Right atrium auricular region (tissue), 2 donors: ENCODE data around the gene SMARCA4. TPM values are rescaled to one million over a fixed set of nuclear protein-coding genes. Genes with fewer than 3 reads are reported as not detected.

ENCODE experiments used
- DNase-seq: peaks from one replicate; pipeline ENCODE4 v3.0.0-alpha.2; 2019; ENCODE audit warnings: low spot score
- H3K27ac ChIP-seq, 2 donors: fragments of 200-600 bp; sonication (generic); 1 replicate in 1 of 2; 2 replicates in 1 of 2; pipeline ENCODE4 v1.5.1; 2016 to 2019
- H3K27me3 ChIP-seq, 2 donors: fragments of 200-600 bp; sonication (generic); one replicate each; pipeline versions ENCODE4 v1.5.1 to v1.6.0; 2017 to 2019
- H3K36me3 ChIP-seq: fragments of 200-600 bp; sonication (generic); one replicate; pipeline ENCODE4 v1.5.1; 2016
- H3K4me1 ChIP-seq, 2 donors: fragments of 200-600 bp; sonication (generic); one replicate each; pipeline versions ENCODE4 v1.5.1 to v1.6.0; 2017 to 2019
- H3K4me3 ChIP-seq, 2 donors: fragments of 200-600 bp; sonication (generic); 1 replicate in 1 of 2; 2 replicates in 1 of 2; pipeline ENCODE4 v1.5.1; 2017 to 2019; ENCODE audit warnings: mild to moderate bottlenecking in 1 of 2, moderate library complexity in 1 of 2
- H3K9me3 ChIP-seq, 2 donors: fragments of 200-600 bp; sonication (generic); one replicate each; pipeline ENCODE4 v1.5.1; 2019
- total RNA-seq, 2 donors: library from RNA; depleted of rRNA; stranded (reverse); fragments of >200 nt; gene quantifications; one replicate each; pipeline ENCODE4 v1.1.0, GENCODE V29; 2016
- TF ChIP-seq, protein P1 (sequence below), 2 donors: fragments of 200-600 bp; sonication (generic); IDR thresholded peaks; one replicate each; pipeline ENCODE4 v1.5.1; 2019; ENCODE audit warnings: antibody characterized with exemption in 2 of 2

The SMARCA4 gene
- total RNA-seq, 2 donors from 2014 or later: 29.9 to 41.7 TPM

GRCh38 chr19:11059511-11060358, 98.9 kb downstream of the SMARCA4 start:
- no peaks in the 10 kb centered on the region for H3K9me3 ChIP-seq
- peaks cover 29% of the 10 kb centered on the region for H3K36me3 ChIP-seq
- H3K27me3 ChIP-seq: no peaks in the 10 kb centered on the region
- H3K4me1 ChIP-seq: no peaks in the 10 kb centered on the region
- DNase-seq: no peak
- no peak overlapping the region for H3K4me3 ChIP-seq
- TF ChIP-seq, protein P1, sequence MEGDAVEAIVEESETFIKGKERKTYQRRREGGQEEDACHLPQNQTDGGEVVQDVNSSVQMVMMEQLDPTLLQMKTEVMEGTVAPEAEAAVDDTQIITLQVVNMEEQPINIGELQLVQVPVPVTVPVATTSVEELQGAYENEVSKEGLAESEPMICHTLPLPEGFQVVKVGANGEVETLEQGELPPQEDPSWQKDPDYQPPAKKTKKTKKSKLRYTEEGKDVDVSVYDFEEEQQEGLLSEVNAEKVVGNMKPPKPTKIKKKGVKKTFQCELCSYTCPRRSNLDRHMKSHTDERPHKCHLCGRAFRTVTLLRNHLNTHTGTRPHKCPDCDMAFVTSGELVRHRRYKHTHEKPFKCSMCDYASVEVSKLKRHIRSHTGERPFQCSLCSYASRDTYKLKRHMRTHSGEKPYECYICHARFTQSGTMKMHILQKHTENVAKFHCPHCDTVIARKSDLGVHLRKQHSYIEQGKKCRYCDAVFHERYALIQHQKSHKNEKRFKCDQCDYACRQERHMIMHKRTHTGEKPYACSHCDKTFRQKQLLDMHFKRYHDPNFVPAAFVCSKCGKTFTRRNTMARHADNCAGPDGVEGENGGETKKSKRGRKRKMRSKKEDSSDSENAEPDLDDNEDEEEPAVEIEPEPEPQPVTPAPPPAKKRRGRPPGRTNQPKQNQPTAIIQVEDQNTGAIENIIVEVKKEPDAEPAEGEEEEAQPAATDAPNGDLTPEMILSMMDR (IDR thresholded peaks at IDR 0.05): no peak
- H3K27ac ChIP-seq: no peak overlapping the region

GRCh38 chr19:11061952-11062351, 101.1 kb downstream of the SMARCA4 start:
- Histone ChIP-seq H3K4me1 (no peaks in the 10 kb centered on the region), H3K4me3 (no peak overlapping the region), H3K9me3 (no peaks in the 10 kb centered on the region), H3K27ac (no peak overlapping the region), H3K36me3 (peaks cover 26% of the 10 kb centered on the region), H3K27me3 (no peaks in the 10 kb centered on the region)
- TF ChIP-seq, protein P1 (IDR thresholded peaks at IDR 0.05): no peak
- DNase-seq: no peak

GRCh38 chr19:11063434-11063833, 102.6 kb downstream of the SMARCA4 start:
- Histone ChIP-seq H3K4me3 (no peak overlapping the region), H3K27me3 (no peaks in the 10 kb centered on the region), H3K36me3 (peaks cover 19% of the 10 kb centered on the region), H3K4me1 (no peaks in the 10 kb centered on the region), H3K27ac (no peak overlapping the region), H3K9me3 (no peaks in the 10 kb centered on the region)
- TF ChIP-seq, protein P1 (IDR thresholded peaks at IDR 0.05): no peak
- DNase-seq: no peak

GRCh38 chr19:11064831-11065303, 104.0 kb downstream of the SMARCA4 start:
- no peak overlapping the region for H3K27ac ChIP-seq
- H3K4me3 ChIP-seq: no peak overlapping the region
- H3K36me3 ChIP-seq: peaks cover 17% of the 10 kb centered on the region
- H3K4me1 ChIP-seq: no peaks in the 10 kb centered on the region
- TF ChIP-seq, protein P1 (IDR thresholded peaks at IDR 0.05): no peak
- DNase-seq: no peak
- no peaks in the 10 kb centered on the region for H3K27me3 ChIP-seq
- H3K9me3 ChIP-seq: no peaks in the 10 kb centered on the region

DNA sequence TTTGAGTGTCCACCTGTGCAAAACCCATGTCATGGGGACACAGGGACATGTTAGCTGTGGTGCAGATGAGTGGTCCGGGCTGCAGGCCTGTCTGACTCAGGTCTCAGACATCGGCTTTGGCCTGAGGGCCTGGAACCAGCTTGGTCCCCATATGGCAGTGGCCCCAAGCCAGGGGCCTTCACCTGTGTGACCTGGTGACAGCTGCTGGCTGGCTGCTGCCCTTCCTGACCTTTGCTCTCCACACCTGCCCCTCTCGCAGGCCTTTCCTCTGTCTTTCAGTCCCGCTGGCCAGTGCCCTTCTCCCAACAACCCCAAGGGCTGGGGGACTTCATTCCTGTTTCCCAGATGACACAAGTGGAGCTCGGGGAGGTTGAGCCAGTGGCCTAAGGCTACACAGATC, 105.5 kb downstream of the SMARCA4 start:
- TF ChIP-seq, protein P1 (IDR thresholded peaks at IDR 0.05): no peak
- Histone ChIP-seq H3K4me1 (no peaks in the 10 kb centered on the region), H3K4me3 (no peak overlapping the region), H3K27ac (no peak overlapping the region), H3K9me3 (no peaks in the 10 kb centered on the region), H3K27me3 (no peaks in the 10 kb centered on the region), H3K36me3 (peaks cover 7% of the 10 kb centered on the region)
- no peak for DNase-seq
